Mucosa of rectum (tissue), 2 donors: Measurements from ENCODE around the gene ANKMY1.

Source experiments
- H3K27ac ChIP-seq, 2 donors: one replicate each; pipeline ENCODE4 v1.7.0; 2013; ENCODE audit warnings: inconsistent platforms in 2 of 2, low read depth in 2 of 2, low read length in 2 of 2
- H3K27me3 ChIP-seq, 2 donors: one replicate each; pipeline ENCODE4 v1.7.0; 2013; ENCODE audit warnings: low read length in 2 of 2; ENCODE audit not compliant: control insufficient read depth in 2 of 2, insufficient read depth in 2 of 2
- H3K36me3 ChIP-seq, 2 donors: one replicate each; pipeline ENCODE4 v1.7.0; 2013; ENCODE audit warnings: low read length in 2 of 2; ENCODE audit not compliant: control insufficient read depth in 2 of 2, insufficient read depth in 2 of 2
- H3K4me1 ChIP-seq, 2 donors: one replicate each; pipeline ENCODE4 v1.7.0; 2013; ENCODE audit warnings: low read length in 2 of 2, mild to moderate bottlenecking in 1 of 2; ENCODE audit not compliant: control insufficient read depth in 2 of 2, insufficient read depth in 2 of 2
- H3K4me3 ChIP-seq, 2 donors: one replicate each; pipeline ENCODE4 v1.7.0; 2013; ENCODE audit warnings: low read length in 2 of 2
- H3K9ac ChIP-seq, 2 donors: one replicate each; pipeline ENCODE4 v1.7.0; 2013; ENCODE audit warnings: low read length in 2 of 2, low read depth in 1 of 2, mild to moderate bottlenecking in 1 of 2
- H3K9me3 ChIP-seq, 2 donors: one replicate each; pipeline ENCODE4 v1.7.0; 2013; ENCODE audit warnings: low read length in 2 of 2; ENCODE audit not compliant: control insufficient read depth in 2 of 2
- donor health status: healthy.
- donor health status: Normal muscosa, but diverticular disease.

The ANKMY1 gene

GRCh38 chr2:240445961-240446663 lies 111.7 kb downstream of the ANKMY1 start:
- H3K4me1 ChIP-seq, result no peaks in the 10 kb centered on the region
- H3K4me3 ChIP-seq, result no peak overlapping the region
- no peak overlapping the region for H3K27ac ChIP-seq

GRCh38 chr2:240444464-240444863 lies 113.3 kb downstream of the ANKMY1 start:
- no peak overlapping the region for H3K9ac ChIP-seq
- H3K27ac ChIP-seq, result no peak overlapping the region
- H3K9me3 ChIP-seq, result no peaks in the 10 kb centered on the region
- H3K36me3 ChIP-seq, result no peaks in the 10 kb centered on the region
- no peaks in the 10 kb centered on the region for H3K4me1 ChIP-seq
- no peak overlapping the region for H3K4me3 ChIP-seq
- peaks cover 0 to 5% of the 10 kb centered on the region in 2 donors for H3K27me3 ChIP-seq

More at GRCh38 chr2:240445961-240446663, 111.7 kb downstream of the ANKMY1 start:
- Histone ChIP-seq H3K9me3 (no peaks in the 10 kb centered on the region), H3K36me3 (no peaks in the 10 kb centered on the region), H3K9ac (no peak overlapping the region), H3K27me3 (peaks cover 5 to 6% of the 10 kb centered on the region in 2 donors)

- Histone ChIP-seq H3K4me3 (no peak overlapping the region), H3K27ac (no peak overlapping the region), H3K4me1 (no peaks in the 10 kb centered on the region), H3K9me3 (no peaks in the 10 kb centered on the region), H3K36me3 (no peaks in the 10 kb centered on the region), H3K9ac (no peak overlapping the region), H3K27me3 (peaks cover 0 to 5% of the 10 kb centered on the region in 2 donors)
These were observed 113.9 kb downstream of the ANKMY1 start for GRCh38 chr2:240443891-240444301.

- H3K27ac ChIP-seq, result no peak overlapping the region
- H3K9ac ChIP-seq, result no peak overlapping the region
- no peaks in the 10 kb centered on the region for H3K9me3 ChIP-seq
- no peaks in the 10 kb centered on the region for H3K36me3 ChIP-seq
- peaks cover 0 to under 1% of the 10 kb centered on the region in 2 donors for H3K4me1 ChIP-seq
- no peak overlapping the region for H3K4me3 ChIP-seq
- peaks cover 0 to 4% of the 10 kb centered on the region in 2 donors for H3K27me3 ChIP-seq
These were observed 114.7 kb downstream of the ANKMY1 start for GRCh38 chr2:240442891-240443715.

GRCh38 chr2:240441993-240442411 lies 115.8 kb downstream of the ANKMY1 start:
- Histone ChIP-seq H3K9me3 (no peaks in the 10 kb centered on the region), H3K27me3 (peaks cover 0 to 5% of the 10 kb centered on the region in 2 donors), H3K36me3 (no peaks in the 10 kb centered on the region), H3K9ac (no peak overlapping the region), H3K4me3 (no peak overlapping the region), H3K4me1 (peaks cover under 1 to 9% of the 10 kb centered on the region in 2 donors), H3K27ac (no peak overlapping the region)

- H3K4me1 ChIP-seq, result peaks cover 6 to 13% of the 10 kb centered on the region in 2 donors
- H3K4me3 ChIP-seq, result no peak overlapping the region
- no peaks in the 10 kb centered on the region for H3K36me3 ChIP-seq
- no peak overlapping the region for H3K27ac ChIP-seq
- H3K9ac ChIP-seq, result no peak overlapping the region
- H3K27me3 ChIP-seq, result peaks cover 0 to 8% of the 10 kb centered on the region in 2 donors
- H3K9me3 ChIP-seq, result no peaks in the 10 kb centered on the region
These were observed 116.3 kb downstream of the ANKMY1 start for GRCh38 chr2:240441326-240441992.

GRCh38 chr2:240440704-240441320 lies 117.0 kb downstream of the ANKMY1 start:
- H3K4me1 ChIP-seq, result peaks cover 8 to 13% of the 10 kb centered on the region in 2 donors
- no peak overlapping the region for H3K9ac ChIP-seq
- peaks cover 0 to 8% of the 10 kb centered on the region in 2 donors for H3K27me3 ChIP-seq
- no peak overlapping the region for H3K4me3 ChIP-seq
- H3K27ac ChIP-seq, result no peak overlapping the region
- H3K9me3 ChIP-seq, result no peaks in the 10 kb centered on the region
- no peaks in the 10 kb centered on the region for H3K36me3 ChIP-seq

GRCh38 chr2:240440251-240440650 lies 117.5 kb downstream of the ANKMY1 start:
- Histone ChIP-seq H3K9ac (no peak overlapping the region), H3K27ac (no peak overlapping the region)

GRCh38 chr2:240439698-240440151 lies 118.1 kb downstream of the ANKMY1 start:
- Histone ChIP-seq H3K27ac (no peak overlapping the region), H3K9ac (no peak overlapping the region)

More at GRCh38 chr2:240440251-240440650, 117.5 kb downstream of the ANKMY1 start:
- Histone ChIP-seq H3K9me3 (no peaks in the 10 kb centered on the region), H3K27me3 (peaks cover 0 to 8% of the 10 kb centered on the region in 2 donors), H3K4me1 (peaks cover 8 to 13% of the 10 kb centered on the region in 2 donors), H3K4me3 (no peak overlapping the region), H3K36me3 (no peaks in the 10 kb centered on the region)

More at GRCh38 chr2:240439698-240440151, 118.1 kb downstream of the ANKMY1 start:
- Histone ChIP-seq H3K27me3 (peaks cover 0 to 8% of the 10 kb centered on the region in 2 donors), H3K4me1 (peaks cover 8 to 15% of the 10 kb centered on the region in 2 donors), H3K9me3 (no peaks in the 10 kb centered on the region), H3K4me3 (no peak overlapping the region), H3K36me3 (no peaks in the 10 kb centered on the region)
